HG03095 (cell line): ENCODE data around the gene DZIP3.
"Not testable (repeated sequence)": the region's sequence is repeated elsewhere in the genome, so short reads cannot be mapped to it uniquely, and the experiment has no call there.

Experiments
- ATAC-seq: cut with Tn5 transposase; IDR thresholded peaks from one replicate; pipeline ENCODE4 v1.9.1; 2021; ENCODE audit warnings: moderate library complexity; ENCODE audit not compliant: unreplicated experiment

The DZIP3 gene

DNA sequence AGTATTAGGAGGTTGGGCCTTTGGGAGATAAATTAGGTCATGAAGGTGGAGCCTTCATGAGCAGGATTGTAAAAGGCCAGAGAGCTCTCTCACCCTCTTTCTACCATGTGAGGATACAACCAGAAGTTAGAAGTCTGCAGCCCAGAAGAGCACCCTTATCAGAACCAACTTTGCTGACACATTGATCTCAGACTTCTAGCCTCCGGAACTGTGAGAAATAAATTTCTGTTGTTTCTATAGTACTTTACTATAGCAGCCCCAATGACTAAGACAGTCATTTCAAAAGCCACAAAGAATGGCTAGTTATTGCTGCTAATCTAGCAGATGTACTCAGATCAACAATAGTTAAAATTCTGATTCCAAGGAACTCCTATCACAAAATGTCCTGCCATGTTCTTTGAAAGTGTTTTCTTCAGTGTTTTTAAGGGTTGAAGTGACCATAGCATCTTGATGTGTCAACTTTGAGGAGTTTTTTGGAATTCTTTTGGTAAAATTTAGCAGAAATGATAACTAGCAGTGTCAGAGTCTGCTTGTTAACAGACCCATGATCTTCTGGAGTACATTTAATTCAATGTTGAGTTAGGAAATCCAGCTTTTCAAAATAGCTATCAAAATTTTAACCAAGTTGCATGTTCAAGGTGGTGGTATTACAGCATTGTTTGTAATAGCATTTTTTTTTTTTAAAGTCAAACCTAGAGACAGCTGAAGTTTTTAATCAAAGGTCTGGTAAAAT, 10.3 kb downstream of the DZIP3 start:
- ATAC-seq = no peak

DNA sequence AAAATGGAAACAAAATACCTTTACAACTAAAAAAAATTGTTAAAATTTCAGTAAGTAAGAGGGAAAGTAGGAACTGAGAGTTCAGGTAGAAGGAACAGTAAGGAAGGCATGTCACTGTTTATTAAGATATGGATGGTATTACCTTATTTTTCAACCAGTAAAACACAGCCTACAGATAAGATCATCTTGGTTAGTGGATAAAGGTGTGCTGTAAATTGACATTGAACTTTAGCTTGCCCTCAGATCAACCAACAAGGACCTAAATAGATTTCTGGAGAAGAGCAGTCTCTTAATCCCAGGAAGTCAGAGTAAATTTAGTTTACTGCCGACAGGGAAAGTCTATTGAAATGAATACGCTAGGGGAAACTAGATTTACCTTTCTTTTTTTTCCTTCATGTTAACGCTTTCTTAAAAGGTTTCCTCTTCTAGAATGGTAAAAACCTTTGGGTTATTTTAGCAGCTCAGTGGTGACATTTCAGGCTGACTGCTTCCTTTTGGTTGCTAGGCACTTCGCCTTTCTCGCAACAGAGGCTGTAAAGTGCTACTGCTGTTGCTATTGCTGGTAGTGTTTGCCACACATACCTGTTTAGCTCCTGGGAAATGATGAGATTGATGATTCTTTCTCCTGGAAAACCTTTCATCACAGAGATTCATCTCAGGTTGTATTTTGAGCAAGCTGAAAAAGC, 12.9 kb downstream of the DZIP3 start:
- ATAC-seq = peak; percentile 55

DNA sequence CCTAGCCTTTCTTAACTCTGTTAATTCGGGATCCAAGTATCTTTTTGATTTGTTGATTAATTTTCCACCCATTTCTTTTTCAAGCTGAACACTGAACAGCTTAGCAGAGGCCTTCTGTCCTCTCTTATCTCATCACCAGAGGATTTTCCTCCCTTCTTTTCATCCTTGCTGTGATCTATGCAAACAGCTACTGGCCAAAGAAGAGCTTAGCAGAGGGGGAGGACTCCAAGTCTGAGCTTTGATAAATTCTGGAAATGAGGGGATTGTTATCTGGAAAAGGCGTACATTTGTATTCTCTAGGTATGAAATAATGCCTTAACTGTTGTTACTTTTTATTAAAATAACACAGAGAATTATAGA, 13.4 kb downstream of the DZIP3 start:
- ATAC-seq = no peak

DNA sequence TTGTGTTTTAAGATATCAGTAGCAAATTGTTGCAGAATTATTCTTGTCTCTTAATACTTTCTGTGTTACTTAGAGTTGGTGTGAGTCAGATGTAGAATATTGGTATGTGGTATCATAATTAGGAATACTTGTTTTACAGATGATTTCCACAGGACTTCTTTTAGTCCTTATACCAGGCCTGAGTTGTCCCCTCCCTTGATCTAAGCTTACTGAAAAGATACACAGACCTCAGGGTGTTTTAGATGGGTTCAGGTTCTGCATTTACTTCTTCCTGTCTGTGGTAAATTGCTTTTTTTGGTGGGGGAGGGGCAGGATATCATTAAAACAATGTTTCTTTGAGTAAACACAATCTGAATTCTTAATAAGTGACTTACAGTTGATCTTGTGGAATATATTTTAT, 14.2 kb downstream of the DZIP3 start:
- no peak for ATAC-seq

DNA sequence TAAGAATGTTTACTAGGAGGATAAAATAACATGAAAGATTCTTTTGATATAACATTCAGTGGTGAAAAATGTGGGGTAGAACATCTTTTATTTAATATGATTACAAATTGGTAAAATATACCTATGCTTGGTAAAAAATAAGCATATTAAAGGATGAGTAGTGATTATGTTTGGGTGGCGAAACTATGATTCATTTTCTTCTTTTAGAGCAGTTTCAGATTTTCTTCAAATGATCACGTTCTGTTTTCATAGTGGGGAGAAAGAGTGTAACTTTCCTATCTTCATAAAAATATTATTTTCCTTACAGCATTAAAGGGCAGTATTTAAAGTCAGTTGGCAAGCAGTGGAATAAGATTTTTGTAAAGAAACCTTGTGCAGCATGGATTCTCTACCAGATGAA, 15.5 kb downstream of the DZIP3 start:
- ATAC-seq = no peak

DNA sequence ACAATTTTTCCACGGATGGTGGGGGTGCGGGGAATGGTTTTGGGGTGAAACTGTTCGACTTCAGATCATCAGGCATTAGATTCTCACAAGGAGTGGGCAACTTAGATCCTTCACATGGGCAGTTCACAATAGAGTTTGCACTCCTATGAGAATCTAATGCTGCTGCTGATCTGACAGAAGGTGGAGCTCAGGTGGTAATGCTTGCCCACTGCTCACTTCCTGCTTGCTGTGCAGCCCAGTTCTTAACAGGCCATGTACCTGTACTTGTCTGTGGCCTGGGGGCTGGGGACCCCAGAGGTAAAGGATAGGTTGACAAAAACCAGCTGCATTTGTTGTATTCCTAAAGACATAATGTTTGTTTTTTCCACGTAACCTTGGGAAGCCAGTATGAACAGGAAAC, 16.0 kb downstream of the DZIP3 start:
- ATAC-seq = no peak

DNA sequence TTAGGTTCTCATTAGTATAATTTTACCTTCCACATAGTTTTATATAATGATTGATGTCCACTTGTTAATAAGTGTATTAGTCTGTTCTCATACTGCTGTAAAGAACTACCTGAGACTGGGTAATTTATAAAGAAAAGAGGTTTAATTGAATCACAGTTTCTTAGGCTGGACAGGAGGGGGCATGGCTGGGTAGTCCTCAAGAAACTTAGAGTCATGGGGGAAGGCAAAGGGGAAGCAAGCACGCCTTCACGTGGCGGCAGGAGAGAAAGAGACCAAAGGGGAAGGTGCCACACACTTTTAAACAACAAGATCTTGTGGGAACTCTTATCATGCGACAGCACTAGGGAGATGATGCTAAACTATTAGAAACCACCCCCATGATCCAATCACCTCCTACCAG, 19.2 kb downstream of the DZIP3 start:
- ATAC-seq = no peak

DNA sequence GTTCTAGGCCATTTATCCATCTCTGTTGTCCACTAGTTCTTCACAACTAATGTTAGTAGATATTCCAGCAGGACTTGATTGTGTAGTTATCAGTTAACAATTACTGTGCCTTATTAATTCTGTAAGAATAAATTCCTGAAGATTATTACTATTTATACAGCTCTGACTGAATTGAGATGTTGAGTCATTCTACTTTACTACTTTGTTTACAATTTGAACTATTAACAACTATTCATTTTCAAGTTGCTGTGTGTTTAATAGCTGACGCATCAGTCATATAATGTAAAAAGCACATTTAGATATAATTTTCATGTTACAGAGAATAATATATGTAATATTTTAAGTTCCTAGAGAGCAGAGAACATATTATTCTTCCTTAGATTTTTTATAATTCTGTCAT, 21.1 kb downstream of the DZIP3 start:
- ATAC-seq = no peak

DNA sequence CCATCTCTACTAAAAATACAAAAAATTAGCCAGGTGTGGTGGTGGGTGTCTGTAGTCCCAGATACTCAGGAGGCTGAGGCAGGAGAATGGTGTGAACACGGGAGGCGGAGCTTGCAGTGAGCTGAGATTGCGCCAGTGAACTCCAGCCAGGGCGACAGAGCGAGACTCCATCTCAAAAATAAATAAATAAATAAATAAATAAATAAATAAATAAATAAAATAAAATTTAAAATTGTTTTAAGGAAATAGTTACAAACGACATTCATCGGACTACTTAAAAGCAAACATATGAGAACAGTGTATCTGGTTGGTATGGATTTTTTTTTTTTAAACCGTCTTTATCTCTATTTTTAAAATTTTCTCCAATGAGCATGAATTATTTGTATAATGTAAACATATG, 26.6 kb downstream of the DZIP3 start:
- not testable (repeated sequence) for ATAC-seq

DNA sequence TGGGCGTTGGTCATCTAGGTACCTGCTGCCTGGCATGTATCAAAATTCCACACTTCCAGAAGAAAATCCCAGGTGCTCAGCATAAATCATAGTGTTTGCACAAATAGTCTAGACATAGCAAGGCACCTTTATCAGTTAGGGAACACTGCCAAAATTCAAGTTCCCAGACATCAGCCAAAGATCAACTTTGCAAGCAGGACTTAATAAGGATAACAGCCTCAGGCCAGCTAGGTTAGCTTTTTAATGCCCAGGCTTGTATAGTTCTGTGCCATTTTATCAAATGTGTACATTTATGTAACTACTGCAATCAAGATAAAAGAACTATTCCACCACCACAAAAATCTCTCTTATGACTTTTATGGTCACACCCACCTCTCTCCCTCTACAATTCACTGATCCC, 30.7 kb downstream of the DZIP3 start:
- no peak for ATAC-seq

DNA sequence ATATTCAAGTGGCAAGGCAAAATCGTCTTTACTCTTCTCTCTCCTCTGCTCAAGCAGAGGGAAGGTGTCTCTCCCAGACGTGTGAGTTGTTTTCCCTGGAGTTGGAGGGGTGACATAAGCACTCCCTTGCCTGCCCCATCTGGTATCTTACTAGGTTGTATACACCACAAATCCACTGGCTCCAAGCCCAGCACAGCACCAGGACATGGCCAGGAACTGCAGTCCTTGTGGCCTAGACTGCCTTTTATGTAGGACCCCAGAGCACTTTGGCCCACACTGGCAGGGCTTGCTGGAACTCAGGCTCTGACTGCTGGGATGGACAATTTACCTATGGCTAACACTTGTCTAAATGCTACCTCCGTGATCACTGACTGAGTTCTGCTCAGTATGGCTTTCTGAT, 34.0 kb downstream of the DZIP3 start:
- ATAC-seq = no peak

DNA sequence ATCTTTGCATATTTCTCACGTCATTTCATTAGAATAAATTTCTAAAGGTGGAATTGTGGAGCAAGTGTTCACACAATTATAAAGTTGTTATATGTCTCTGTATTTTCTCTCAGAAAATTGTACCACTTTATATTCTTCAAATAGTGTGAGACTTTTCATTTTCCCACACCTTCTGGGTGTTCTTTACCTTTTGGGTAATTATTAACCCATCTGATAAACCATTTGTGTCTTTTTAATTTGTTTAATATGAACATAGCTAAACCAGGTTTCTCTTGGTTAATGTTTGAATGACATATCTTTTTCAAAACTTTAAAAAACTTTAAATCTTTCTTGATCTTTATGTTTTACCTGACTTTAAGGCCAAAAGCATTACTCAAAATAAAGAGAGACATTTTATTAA, 40.5 kb downstream of the DZIP3 start:
- no peak for ATAC-seq

DNA sequence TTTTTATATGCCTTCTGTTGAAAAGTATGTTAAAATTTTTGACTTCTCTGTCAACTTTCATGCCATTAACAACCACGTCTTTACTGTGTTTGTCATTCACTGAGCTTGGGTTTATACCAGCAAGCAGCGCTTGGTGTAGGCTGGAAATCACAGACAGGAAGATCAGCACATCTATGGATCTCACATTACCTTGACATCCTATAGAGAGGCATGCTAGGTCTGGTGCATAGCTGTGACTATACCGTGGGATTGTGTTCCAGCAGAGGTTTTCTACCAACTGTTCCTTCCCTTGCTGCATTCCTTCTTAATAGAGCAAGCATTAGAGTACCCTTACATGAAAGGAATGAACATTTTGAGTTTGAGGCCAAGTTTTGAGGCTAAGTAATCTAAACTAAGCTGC, 53.0 kb downstream of the DZIP3 start:
- no peak for ATAC-seq

DNA sequence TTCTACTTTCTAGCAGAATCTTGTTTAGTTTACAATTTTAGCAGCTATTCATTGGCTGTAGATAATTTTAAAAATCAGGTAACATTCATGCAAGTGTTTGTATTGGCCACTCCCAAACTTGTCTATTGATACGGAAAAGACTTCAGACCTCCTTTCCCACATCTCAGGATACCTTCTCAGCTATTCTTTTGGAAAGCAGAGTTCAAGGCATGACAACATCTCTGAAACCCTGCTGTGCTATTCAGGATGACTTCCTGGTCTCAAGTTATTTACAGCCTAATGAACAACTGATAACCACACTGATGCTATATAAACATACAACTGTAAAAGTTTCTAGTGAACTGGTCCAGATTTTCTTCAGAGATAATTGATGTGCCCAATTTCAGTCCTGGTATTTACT, 55.8 kb downstream of the DZIP3 start:
- no peak for ATAC-seq

DNA sequence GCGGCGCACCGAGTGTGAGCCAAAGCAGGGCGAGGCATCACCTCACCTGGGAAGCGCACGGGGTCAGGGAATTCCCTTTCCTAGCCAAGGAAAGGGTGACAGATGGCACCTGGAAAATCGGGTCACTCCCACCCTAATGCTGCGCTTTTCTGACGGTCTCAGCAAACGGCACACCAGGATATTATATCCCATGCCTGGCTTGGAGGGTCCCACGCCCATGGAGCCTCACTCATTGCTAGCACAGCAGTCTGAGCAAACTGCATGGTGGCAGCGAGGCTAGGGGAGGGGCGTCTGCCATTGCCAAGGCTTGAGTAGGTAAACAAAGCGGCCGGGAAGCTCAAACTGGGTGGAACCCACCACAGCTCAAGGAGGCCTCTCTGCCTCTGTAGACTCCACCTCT, 66.1 kb downstream of the DZIP3 start:
- not testable (repeated sequence) for ATAC-seq

DNA sequence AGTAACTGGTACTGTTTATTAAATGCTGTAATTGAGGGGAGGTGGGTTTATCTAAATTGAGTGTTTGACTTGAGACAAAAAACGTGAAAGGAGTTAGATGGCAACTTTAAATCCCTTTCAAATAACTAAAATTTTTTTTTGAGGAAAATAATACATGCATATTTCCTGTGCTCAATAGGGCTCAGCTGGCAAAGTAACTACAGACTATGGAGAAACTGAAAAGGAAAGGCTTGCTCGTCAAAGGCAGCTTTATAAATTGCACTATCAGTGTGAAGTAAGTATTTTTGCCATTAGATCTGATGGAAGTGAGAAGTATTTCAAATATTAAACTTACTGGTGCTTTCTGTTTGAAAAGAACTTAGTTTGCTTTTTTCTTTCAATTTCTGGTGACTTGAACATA, 72.2 kb downstream of the DZIP3 start:
- no peak for ATAC-seq

DNA sequence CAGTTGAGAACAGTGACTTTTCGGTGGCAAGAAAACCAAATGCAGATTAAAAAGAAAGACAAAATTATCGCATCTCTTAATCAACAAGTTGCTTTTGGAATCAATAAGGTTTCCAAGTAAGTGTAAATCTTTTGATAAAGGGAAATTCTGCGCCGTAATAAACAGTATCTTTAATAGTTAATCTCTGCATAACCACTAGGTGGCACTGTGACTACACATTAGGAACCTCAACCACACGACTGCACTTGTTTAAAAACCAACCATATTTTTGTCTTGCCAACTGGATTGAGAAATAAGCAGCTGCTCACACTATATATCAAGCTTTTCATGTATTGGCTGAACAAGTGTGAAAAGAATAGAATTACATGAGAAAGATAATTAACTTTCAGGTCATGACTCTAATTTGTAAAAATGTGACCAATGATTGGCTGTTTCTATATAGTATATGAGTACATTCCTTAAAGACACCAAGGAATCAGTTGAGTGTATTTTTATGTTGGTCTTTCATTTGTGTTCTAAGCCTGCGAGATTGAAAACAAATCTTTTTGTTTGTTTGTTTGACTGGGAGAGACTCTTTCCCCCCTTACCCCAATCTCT, 72.7 kb downstream of the DZIP3 start:
- peak; percentile 82 for ATAC-seq

DNA sequence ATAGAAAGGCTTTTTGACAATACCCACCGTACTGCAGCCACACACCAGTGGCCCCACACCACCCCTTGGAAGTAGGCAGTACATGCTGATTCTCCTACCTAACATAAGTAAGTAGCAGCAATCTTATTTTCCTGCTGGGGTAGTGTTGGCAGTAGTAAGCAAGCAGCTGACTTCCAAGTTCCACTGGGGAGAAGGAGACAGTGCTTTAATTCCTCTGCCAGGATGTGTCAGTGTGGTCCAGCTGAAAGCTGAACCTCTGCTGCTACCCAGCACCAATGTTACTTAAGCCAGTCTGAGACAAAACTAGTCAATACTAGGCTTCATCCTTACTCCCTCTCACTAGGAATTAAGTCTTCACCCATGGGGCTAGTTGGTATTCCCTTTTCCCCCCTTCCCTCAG, 74.7 kb downstream of the DZIP3 start:
- no peak for ATAC-seq

DNA sequence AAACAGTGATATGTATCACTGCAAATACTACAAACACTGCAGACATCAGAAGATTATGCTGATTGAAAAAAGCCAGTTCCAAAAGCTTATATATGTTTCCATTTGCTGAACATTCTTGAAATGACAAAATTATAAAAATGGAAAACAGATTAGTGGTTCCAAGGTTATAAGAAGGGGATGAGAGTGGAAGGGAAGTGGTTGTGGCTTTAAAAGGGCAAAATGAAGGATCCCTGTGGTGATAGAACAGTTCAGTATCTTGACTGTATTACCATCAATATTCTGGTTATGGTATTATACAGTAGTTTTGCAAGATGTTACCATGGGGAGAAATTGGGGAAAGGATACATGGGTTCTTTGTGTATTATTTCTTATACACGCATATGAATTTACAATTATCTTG, 77.8 kb downstream of the DZIP3 start:
- no peak for ATAC-seq

DNA sequence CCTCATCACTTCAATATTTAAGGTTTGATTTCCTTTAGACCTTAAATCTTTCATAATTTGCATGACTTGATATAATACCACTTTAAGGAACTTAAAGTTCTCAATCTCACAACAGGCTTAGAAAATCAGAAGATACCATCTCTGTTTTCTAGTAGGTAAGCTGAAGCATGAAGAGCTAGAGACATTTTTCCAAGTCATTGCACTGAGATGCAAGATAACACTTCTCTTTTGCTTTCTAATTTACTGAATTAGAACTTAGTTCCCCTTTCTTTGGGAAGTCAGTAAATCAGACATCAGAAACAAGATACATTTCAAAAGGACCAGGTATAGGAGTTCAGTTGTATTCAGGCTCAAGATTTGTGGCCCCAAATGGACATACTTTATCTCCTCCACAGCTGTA, 79.7 kb downstream of the DZIP3 start:
- ATAC-seq = no peak

DNA sequence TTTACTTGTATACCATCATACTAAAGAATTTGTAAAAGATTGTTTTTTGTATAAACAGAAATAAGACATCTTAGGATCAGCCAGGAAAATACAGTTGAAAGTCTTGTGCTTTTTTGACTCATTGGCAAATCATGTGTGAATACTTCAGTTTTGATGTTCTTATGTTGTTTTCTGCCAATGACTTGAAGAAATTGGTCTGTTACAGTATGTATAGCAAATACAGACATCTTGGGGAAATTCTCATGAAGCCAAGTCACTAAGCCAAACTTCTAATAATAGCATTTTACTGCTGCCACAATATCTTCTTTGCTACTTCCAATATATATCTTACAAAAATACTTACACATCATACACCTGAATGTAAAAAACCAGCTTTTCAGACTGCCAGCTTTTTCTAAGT, 83.2 kb downstream of the DZIP3 start:
- no peak for ATAC-seq

DNA sequence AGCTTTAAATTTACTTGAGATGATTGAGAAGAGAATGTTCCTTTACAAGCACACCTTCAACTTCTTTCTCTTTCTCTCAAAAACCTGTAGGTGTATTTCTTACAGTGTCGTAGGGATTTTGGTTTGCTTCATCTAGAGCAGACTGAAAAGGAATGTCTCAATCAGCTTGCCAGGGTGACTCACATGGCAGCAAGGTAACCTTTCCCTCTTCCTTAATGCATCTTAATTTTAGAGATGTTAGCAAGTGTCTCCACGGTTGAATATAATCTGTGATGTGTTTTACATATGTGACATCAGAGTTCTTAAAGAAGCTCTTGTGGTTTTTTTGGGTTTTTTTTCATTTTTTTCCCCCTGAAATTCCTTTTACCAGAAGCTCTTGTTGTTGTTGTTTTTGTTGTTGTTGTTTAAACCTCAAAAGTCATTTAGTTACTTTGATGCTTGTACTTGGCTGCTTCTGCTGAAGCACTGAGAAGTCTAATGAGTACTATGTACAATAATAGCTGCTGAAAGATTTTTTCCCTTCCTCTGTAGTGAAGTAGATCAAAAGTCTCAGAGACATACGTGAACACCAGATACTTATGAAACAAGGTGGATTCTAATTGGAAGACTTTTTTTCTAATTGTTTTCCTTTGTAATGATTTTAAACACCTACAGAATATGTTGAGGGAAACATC, 84.6 kb downstream of the DZIP3 start:
- ATAC-seq = no peak
